Endothelial cell of umbilical vein (primary cell): ENCODE results near the gene AP1B1. TPM values are rescaled to one million over a fixed set of nuclear protein-coding genes. Genes with fewer than 3 reads are reported as not detected.
A peak's percentile ranks its signal among the peaks of the same experiment; 100 is the strongest.
"Not testable (repeated sequence)": the region's sequence is repeated elsewhere in the genome, so short reads cannot be mapped to it uniquely, and the experiment has no call there.

Experiments used
- BruUV-seq: library from RNA; stranded (reverse); fragments of 400-500 nt; replicated peaks from 2 replicates; lab custom pipeline; 2021; lab: Mats Ljungman, UMichigan
- CTCF ChIA-PET: fragments of 300-600, 350-600 bp; sonication (Branson Sonifier 250); formaldehyde crosslinking; loops from one replicate; lab custom pipeline; 2021; ENCODE audit warnings: antibody characterized with exemption, inconsistent platforms; lab: Charles Lee
- POLR2A ChIA-PET: fragments of 300-600, 350-600 bp; sonication (Branson Sonifier 250); formaldehyde crosslinking; loops from one replicate; lab custom pipeline; 2021; ENCODE audit warnings: antibody characterized with exemption, inconsistent platforms; lab: Charles Lee
- DNase-seq: peaks from one replicate; pipeline ENCODE4 v3.0.0-alpha.2; 2011; ENCODE audit warnings: low read depth, low spot score
- FAIRE-seq: peaks from 2 replicates; lab custom pipeline; 2011; peaks lifted over from hg19 to GRCh38; lab: Jason Lieb, UNC
- H2AFZ ChIP-seq: 2 replicates; pipeline ENCODE4 v1.6.0; 2012; ENCODE audit warnings: low read depth, low read length, control low read depth, inconsistent platforms
- H3K27ac ChIP-seq: 2 replicates; pipeline ENCODE4 v1.5.1; 2011; ENCODE audit warnings: low read depth, mild to moderate bottlenecking, control low read depth, low read length, moderate library complexity; ENCODE audit not compliant: insufficient read depth
- H3K27me3 ChIP-seq, 2 experiments: 2 replicates each; pipeline versions ENCODE4 v1.6.0 to v1.6.1; 2011; ENCODE audit warnings: low read length in 2 of 2, mixed read lengths in 1 of 2; ENCODE audit not compliant: control insufficient read depth in 2 of 2, insufficient read depth in 2 of 2
- H3K36me3 ChIP-seq, 2 experiments: 2 replicates in 1 of 2; 3 replicates in 1 of 2; pipeline ENCODE4 v1.5.1; 2011; ENCODE audit warnings: low read length in 2 of 2, mild to moderate bottlenecking in 1 of 2, moderate library complexity in 1 of 2; ENCODE audit not compliant: control insufficient read depth in 2 of 2, insufficient read depth in 2 of 2; ENCODE audit errors: extremely low read depth in 1 of 2
- H3K4me1 ChIP-seq: 3 replicates; pipeline ENCODE4 v1.5.1; 2011; ENCODE audit warnings: mild to moderate bottlenecking, low read length; ENCODE audit not compliant: control insufficient read depth, insufficient read depth; ENCODE audit errors: extremely low read depth
- H3K4me2 ChIP-seq: 2 replicates; pipeline ENCODE4 v1.6.1; 2011; ENCODE audit warnings: low read length, control low read depth, mixed read lengths; ENCODE audit not compliant: insufficient read depth
- H3K4me3 ChIP-seq, 3 experiments: fragments of 200-600 bp in 1 of 3; sonication (generic), shearing (Covaris generic) in 1 of 3; replicated peaks in 1 of 3; 2 replicates each; pipeline ENCODE4 v1.5.1; 2011 to 2016; ENCODE audit warnings: control low read depth in 3 of 3, low read length in 3 of 3, mild to moderate bottlenecking in 2 of 3, inconsistent platforms in 1 of 3, low read depth in 1 of 3, moderate library complexity in 1 of 3; ENCODE audit not compliant: insufficient read depth in 1 of 3
- H3K79me2 ChIP-seq: 2 replicates; pipeline ENCODE4 v1.6.0; 2012; ENCODE audit warnings: low read length, inconsistent platforms; ENCODE audit not compliant: control insufficient read depth, insufficient read depth
- H3K9ac ChIP-seq: replicated peaks from 2 replicates; pipeline ENCODE3; 2011; ENCODE audit warnings: low read length, control low read depth; ENCODE audit not compliant: insufficient read depth; ENCODE audit errors: extremely low read depth
- H3K9me1 ChIP-seq: replicated peaks from 3 replicates; pipeline ENCODE4 v1.6.0; 2011; ENCODE audit warnings: mild to moderate bottlenecking, low read length; ENCODE audit not compliant: control insufficient read depth, insufficient read depth; ENCODE audit errors: extremely low read depth
- H3K9me3 ChIP-seq: replicated peaks from 2 replicates; pipeline ENCODE4 v1.5.1; 2012; ENCODE audit warnings: low read length, inconsistent platforms; ENCODE audit not compliant: control insufficient read depth, insufficient read depth
- H4K20me1 ChIP-seq: replicated peaks from 2 replicates; pipeline ENCODE3; 2011; ENCODE audit warnings: mild to moderate bottlenecking, low read length; ENCODE audit not compliant: control insufficient read depth, insufficient read depth; ENCODE audit errors: extremely low read depth
- FOS ChIP-seq: IDR thresholded peaks from 2 replicates; pipeline ENCODE4 v1.6.1; 2011; ENCODE audit warnings: mild to moderate bottlenecking, low read length, moderate library complexity, borderline replicate concordance; ENCODE audit not compliant: insufficient read depth
- POLR2AphosphoS5 ChIP-seq: IDR thresholded peaks from 2 replicates; pipeline ENCODE4 v1.6.1; 2012; ENCODE audit warnings: low read depth, mild to moderate bottlenecking, control low read depth, low read length, moderate library complexity; ENCODE audit not compliant: insufficient read depth
- dilution Hi-C: fragments of 300-500 bp; cut with MboI; formaldehyde crosslinking; loops from one replicate; pipeline ENCODE4 v1.15.0; 2019; ENCODE audit warnings: low sequenced_read_pairs; ENCODE audit not compliant: extremely low pct_ligation_motif_present
- intact Hi-C: fragments of 100-400 bp; cut with micrococcal nuclease; formaldehyde crosslinking; loops from one replicate; pipeline ENCODE4 v1.10.0; 2022
- polyA plus RNA-seq, 4 experiments: library from polyadenylated mRNA; depleted of rRNA in 3 of 4; stranded (reverse) in 3 of 4; unstranded in 1 of 4; fragments of >200 nt; gene quantifications; 2 replicates each; pipeline versions ENCODE4 v1.2.1 to v1.2.3, GENCODE V29; 2011 to 2012; ENCODE audit warnings: missing spikeins in 1 of 4
- total RNA-seq: library from RNA; stranded (reverse); gene quantifications from 2 replicates; pipeline ENCODE4 v1.2.3, GENCODE V29; 2021
- TF ChIP-seq, protein P1 (sequence below): IDR thresholded peaks from 2 replicates; pipeline ENCODE4 v1.6.1; 2011; ENCODE audit not compliant: insufficient read depth, insufficient read length
- TF ChIP-seq, protein P2 (sequence below), 2 donors: IDR thresholded peaks; 1 replicate in 1 of 2; 2 replicates in 1 of 2; pipeline ENCODE4 v1.5.1; 2011; ENCODE audit warnings: low read length in 2 of 2, mild to moderate bottlenecking in 2 of 2, moderate library complexity in 2 of 2, control low read depth in 1 of 2, inconsistent platforms in 1 of 2, low read depth in 1 of 2; ENCODE audit not compliant: insufficient read depth in 1 of 2; ENCODE audit errors: extremely low read depth in 1 of 2

The AP1B1 gene
- total and polyA plus RNA-seq, 2 donors (not counting 3 experiments of a cell fraction or from before 2014, with no cell fraction given) = 107 to 131 TPM

DNA sequence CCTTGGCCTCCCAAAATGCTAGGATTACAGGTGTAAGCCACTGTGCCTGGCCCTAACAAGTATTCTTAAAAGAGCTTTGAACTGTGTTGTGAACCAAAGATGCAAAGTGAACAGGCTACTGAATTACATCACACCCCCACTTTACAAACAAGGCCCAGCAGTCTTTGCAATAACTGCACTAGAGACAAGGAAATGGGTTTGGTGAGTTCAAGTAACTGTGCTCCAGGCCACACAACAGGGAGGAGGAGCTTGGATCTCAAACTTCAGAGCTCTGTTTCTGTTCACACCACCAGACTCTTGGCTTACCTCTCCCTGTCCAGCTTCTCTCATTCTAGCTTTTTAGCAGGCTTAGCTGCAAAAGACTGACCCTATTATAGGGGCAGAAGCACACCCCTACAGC is 42.4 kb downstream of the AP1B1 start:
- Histone ChIP-seq H3K27ac (no peak overlapping the region), H3K4me3 (no peak overlapping the region), H2AFZ (no peak overlapping the region), H3K9me3 (no peaks in the 10 kb centered on the region), H3K4me2 (no peak overlapping the region), H3K4me1 (no peaks in the 10 kb centered on the region), H3K9ac (no peak overlapping the region), H3K9me1 (no peaks in the 10 kb centered on the region), H3K27me3 (no peaks in the 10 kb centered on the region), H3K79me2 (no peaks in the 10 kb centered on the region), H3K36me3 (peaks cover 12 to 72% of the 10 kb centered on the region in 2 experiments), H4K20me1 (no peaks in the 10 kb centered on the region)
- ChIA-PET POLR2A (no interaction called here), CTCF (no interaction called here)
- intact Hi-C loops = no loop called here
- dilution Hi-C loops = no loop called here
- no peak for FAIRE-seq
- BruUV-seq = no TSS peak
- TF ChIP-seq, protein P1, sequence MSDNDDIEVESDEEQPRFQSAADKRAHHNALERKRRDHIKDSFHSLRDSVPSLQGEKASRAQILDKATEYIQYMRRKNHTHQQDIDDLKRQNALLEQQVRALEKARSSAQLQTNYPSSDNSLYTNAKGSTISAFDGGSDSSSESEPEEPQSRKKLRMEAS = no peak
- TF ChIP-seq POLR2AphosphoS5 = no peak
- TF ChIP-seq, protein P2, sequence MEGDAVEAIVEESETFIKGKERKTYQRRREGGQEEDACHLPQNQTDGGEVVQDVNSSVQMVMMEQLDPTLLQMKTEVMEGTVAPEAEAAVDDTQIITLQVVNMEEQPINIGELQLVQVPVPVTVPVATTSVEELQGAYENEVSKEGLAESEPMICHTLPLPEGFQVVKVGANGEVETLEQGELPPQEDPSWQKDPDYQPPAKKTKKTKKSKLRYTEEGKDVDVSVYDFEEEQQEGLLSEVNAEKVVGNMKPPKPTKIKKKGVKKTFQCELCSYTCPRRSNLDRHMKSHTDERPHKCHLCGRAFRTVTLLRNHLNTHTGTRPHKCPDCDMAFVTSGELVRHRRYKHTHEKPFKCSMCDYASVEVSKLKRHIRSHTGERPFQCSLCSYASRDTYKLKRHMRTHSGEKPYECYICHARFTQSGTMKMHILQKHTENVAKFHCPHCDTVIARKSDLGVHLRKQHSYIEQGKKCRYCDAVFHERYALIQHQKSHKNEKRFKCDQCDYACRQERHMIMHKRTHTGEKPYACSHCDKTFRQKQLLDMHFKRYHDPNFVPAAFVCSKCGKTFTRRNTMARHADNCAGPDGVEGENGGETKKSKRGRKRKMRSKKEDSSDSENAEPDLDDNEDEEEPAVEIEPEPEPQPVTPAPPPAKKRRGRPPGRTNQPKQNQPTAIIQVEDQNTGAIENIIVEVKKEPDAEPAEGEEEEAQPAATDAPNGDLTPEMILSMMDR (IDR thresholded peaks at IDR 0.05; ENCODE audit: extremely low read depth in 1 of 2, insufficient read depth in 1 of 2, low read depth in 1 of 2, low read length in 2 of 2) = no peak
- TF ChIP-seq FOS = no peak
- no peak for DNase-seq

DNA sequence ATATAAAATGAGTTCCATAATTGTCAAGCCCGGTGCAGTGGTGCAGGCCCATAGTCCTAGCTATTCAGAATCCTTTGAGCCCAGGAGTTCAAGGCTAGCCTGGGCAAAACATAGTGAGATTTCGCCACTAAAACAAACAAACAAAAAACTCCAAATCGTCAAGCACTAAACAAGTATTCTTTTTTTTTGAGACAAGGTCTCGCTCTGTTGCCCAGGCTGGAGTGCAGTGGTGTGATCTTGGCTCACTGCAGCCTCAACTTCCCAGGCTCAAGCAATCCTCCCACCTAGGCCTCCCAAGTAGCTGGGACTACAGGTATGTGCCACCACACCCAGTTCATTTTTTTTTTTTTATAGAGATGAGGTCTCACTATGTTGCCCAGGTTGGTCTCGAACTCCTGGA is 43.5 kb downstream of the AP1B1 start:
- H3K9me1 ChIP-seq, intact Hi-C loops, H4K20me1 ChIP-seq, H3K9ac ChIP-seq, H3K27ac ChIP-seq, H3K4me1 ChIP-seq, DNase-seq, CTCF ChIA-PET, H3K27me3 ChIP-seq, dilution Hi-C loops, BruUV-seq, H3K79me2 ChIP-seq, H3K4me3 ChIP-seq, H3K4me2 ChIP-seq, H3K9me3 ChIP-seq, H2AFZ ChIP-seq: not testable (repeated sequence)
- POLR2A ChIA-PET = interaction anchor here (0.6 kb wide), 1 partner anchor 74 kb away, joined by 3 read pairs; no protein-coding TSS in a partner anchor
- H3K36me3 ChIP-seq = peaks cover 16 to 72% of the 10 kb centered on the region in 2 experiments
- peak; percentile 21 for FAIRE-seq
